H1 (cell line): ENCODE measurements around the gene ZFP64.

ENCODE experiments used
- ASH2L ChIP-seq: fragments of 200-600, 300-600 bp; sonication (generic); IDR thresholded peaks from one replicate; pipeline ENCODE4 v1.7.1; 2017; ENCODE audit warnings: low read length
- ATF2 ChIP-seq: IDR thresholded peaks from 2 replicates; pipeline ENCODE4 v1.6.1; 2012; ENCODE audit warnings: low read length, inconsistent platforms
- CHD2 ChIP-seq: IDR thresholded peaks from 2 replicates; pipeline ENCODE4 v1.6.1; 2012; ENCODE audit warnings: low read length, improper control_type of control experiment
- CTCF ChIP-seq, 3 experiments: IDR thresholded peaks; 1 replicate in 2 of 3; 2 replicates in 1 of 3; pipeline versions ENCODE4 v1.5.1 to v1.6.1; 2011; ENCODE audit warnings: low read length in 3 of 3, mild to moderate bottlenecking in 3 of 3, inconsistent platforms in 2 of 3, low read depth in 1 of 3, moderate library complexity in 1 of 3; ENCODE audit not compliant: insufficient read depth in 1 of 3; ENCODE audit errors: control extremely low read depth in 1 of 3
- EGR1 ChIP-seq: IDR thresholded peaks from 2 replicates; pipeline ENCODE4 v1.6.1; 2011; ENCODE audit warnings: low read depth, low read length, borderline replicate concordance
- EZH2 ChIP-seq: fragments of 200-600 bp; sonication (generic); IDR thresholded peaks from 2 replicates; pipeline ENCODE4 v1.7.1; 2012; ENCODE audit warnings: low read depth, mild to moderate bottlenecking, moderate library complexity, low read length, inconsistent platforms; ENCODE audit not compliant: severe bottlenecking
- POLR2A ChIP-seq, 2 experiments: IDR thresholded peaks; 1 replicate in 1 of 2; 2 replicates in 1 of 2; pipeline ENCODE4 v1.6.1; 2011; ENCODE audit warnings: low read depth in 2 of 2, low read length in 2 of 2, mild to moderate bottlenecking in 2 of 2; ENCODE audit errors: control extremely low read depth in 1 of 2
- SIRT6 ChIP-seq: IDR thresholded peaks from one replicate; pipeline ENCODE4 v1.7.1; 2012; ENCODE audit warnings: low read length, inconsistent platforms
- SUZ12 ChIP-seq: fragments of 200-600 bp; sonication (generic); IDR thresholded peaks from 2 replicates; pipeline ENCODE4 v1.6.1; 2012; ENCODE audit warnings: mild to moderate bottlenecking, inconsistent platforms, low read length, moderate library complexity, mixed read lengths
- TAF1 ChIP-seq: IDR thresholded peaks from 2 replicates; pipeline ENCODE4 v1.6.1; 2011; ENCODE audit warnings: mild to moderate bottlenecking, low read depth, low read length
- TEAD4 ChIP-seq: IDR thresholded peaks from 2 replicates; pipeline ENCODE4 v1.6.1; 2012; ENCODE audit warnings: low read depth, low read length, inconsistent platforms, mixed read lengths
- YY1 ChIP-seq: IDR thresholded peaks from 2 replicates; pipeline ENCODE4 v1.6.1; 2011; ENCODE audit warnings: low read depth, mild to moderate bottlenecking, low read length
- TF ChIP-seq, protein P1 (sequence below): IDR thresholded peaks from 2 replicates; pipeline ENCODE4 v1.6.1; 2012; ENCODE audit warnings: inconsistent platforms
- TF ChIP-seq, protein P2 (sequence below): IDR thresholded peaks from 2 replicates; pipeline ENCODE4 v1.6.1; 2011; ENCODE audit warnings: low read length, improper control_type of control experiment

DNA sequence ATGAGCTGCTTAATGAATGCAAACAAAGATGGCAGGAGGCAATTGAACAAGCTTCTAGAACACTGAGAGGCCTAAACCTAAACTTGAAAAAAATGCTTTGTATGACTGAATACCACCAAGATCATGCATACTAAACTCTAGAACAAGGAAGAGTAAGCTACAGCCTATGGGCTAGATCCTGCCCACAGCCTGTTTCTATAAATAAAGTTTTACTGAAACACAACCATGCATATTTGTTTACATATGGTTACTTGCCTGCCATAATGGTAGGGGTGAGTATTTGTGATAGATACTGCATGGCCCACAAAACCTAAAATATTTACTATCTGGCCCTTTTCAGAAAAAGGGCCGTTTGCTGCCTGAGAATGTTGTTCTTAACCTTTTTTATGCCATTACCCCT lies 37.0 kb downstream of the ZFP64 start:
- TF ChIP-seq ATF2: no peak
- TF ChIP-seq, protein P1, sequence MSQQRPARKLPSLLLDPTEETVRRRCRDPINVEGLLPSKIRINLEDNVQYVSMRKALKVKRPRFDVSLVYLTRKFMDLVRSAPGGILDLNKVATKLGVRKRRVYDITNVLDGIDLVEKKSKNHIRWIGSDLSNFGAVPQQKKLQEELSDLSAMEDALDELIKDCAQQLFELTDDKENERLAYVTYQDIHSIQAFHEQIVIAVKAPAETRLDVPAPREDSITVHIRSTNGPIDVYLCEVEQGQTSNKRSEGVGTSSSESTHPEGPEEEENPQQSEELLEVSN: no peak
- no peak for TF ChIP-seq ASH2L
- TF ChIP-seq EGR1: no peak
- TF ChIP-seq YY1: no peak
- no peak for TF ChIP-seq CTCF (IDR thresholded peaks at IDR 0.05; ENCODE audit: control extremely low read depth in 1 of 3, insufficient read depth in 1 of 3, low read depth in 1 of 3, low read length in 3 of 3)
- TF ChIP-seq POLR2A (IDR thresholded peaks at IDR 0.05; ENCODE audit: control extremely low read depth in 1 of 2, low read depth in 2 of 2, low read length in 2 of 2): no peak
- TF ChIP-seq TAF1: no peak
- no peak for TF ChIP-seq EZH2
- TF ChIP-seq CHD2: no peak
- TF ChIP-seq SIRT6: no peak
- TF ChIP-seq SUZ12: no peak
- TF ChIP-seq TEAD4: no peak
- TF ChIP-seq, protein P2, sequence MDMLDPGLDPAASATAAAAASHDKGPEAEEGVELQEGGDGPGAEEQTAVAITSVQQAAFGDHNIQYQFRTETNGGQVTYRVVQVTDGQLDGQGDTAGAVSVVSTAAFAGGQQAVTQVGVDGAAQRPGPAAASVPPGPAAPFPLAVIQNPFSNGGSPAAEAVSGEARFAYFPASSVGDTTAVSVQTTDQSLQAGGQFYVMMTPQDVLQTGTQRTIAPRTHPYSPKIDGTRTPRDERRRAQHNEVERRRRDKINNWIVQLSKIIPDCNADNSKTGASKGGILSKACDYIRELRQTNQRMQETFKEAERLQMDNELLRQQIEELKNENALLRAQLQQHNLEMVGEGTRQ: no peak
